H9 (cell line): ENCODE results near the gene PTPRF. TPM values are rescaled to one million over a fixed set of nuclear protein-coding genes. Genes with fewer than 3 reads are reported as not detected.
A peak's percentile ranks its signal among the peaks of the same experiment; 100 is the strongest.

Experiments
- DNase-seq: peaks from one replicate; pipeline ENCODE4 v3.0.0-alpha.2; 2017
- H2AFZ ChIP-seq: one replicate; pipeline ENCODE4 v1.6.1; 2013; ENCODE audit warnings: mild to moderate bottlenecking, low read length, control low read depth, moderate library complexity
- H2AK5ac ChIP-seq: 2 replicates; pipeline ENCODE4 v1.6.1; 2013; ENCODE audit warnings: low read length, control low read depth, mixed read lengths; ENCODE audit not compliant: insufficient read length
- H2BK120ac ChIP-seq: one replicate; pipeline ENCODE4 v1.6.1; 2013; ENCODE audit warnings: low read depth, mild to moderate bottlenecking, low read length, control low read depth, inconsistent platforms; ENCODE audit not compliant: poor library complexity, severe bottlenecking
- H2BK12ac ChIP-seq: 2 replicates; pipeline ENCODE4 v1.6.1; 2013; ENCODE audit warnings: low read length, control low read depth, mixed read lengths, low read depth; ENCODE audit not compliant: insufficient read length
- H2BK15ac ChIP-seq: 2 replicates; pipeline ENCODE4 v1.6.1; 2013; ENCODE audit warnings: low read depth, low read length, control low read depth
- H2BK20ac ChIP-seq: one replicate; pipeline ENCODE4 v1.6.1; 2013; ENCODE audit warnings: low read depth, mild to moderate bottlenecking, low read length, control low read depth, inconsistent platforms; ENCODE audit not compliant: poor library complexity, severe bottlenecking
- H2BK5ac ChIP-seq: 2 replicates; pipeline ENCODE4 v1.6.1; 2013; ENCODE audit warnings: low read length, control low read depth, mixed read lengths; ENCODE audit not compliant: insufficient read length
- H3K14ac ChIP-seq: 2 replicates; pipeline ENCODE4 v1.6.1; 2013; ENCODE audit warnings: low read length, control low read depth; ENCODE audit not compliant: insufficient read depth
- H3K18ac ChIP-seq: 2 replicates; pipeline ENCODE4 v1.6.1; 2013; ENCODE audit warnings: low read depth, mild to moderate bottlenecking, mixed read lengths, low read length, control low read depth; ENCODE audit not compliant: insufficient read length
- H3K23ac ChIP-seq: 2 replicates; pipeline ENCODE4 v1.6.1; 2013; ENCODE audit warnings: low read length, control low read depth, mixed read lengths, low read depth; ENCODE audit not compliant: insufficient read length
- H3K23me2 ChIP-seq: 2 replicates; pipeline ENCODE4 v1.6.1; 2013; ENCODE audit warnings: low read depth, mild to moderate bottlenecking, mixed read lengths, low read length, control low read depth; ENCODE audit not compliant: insufficient read length, poor library complexity, severe bottlenecking
- H3K27ac ChIP-seq: 2 replicates; pipeline ENCODE4 v1.5.1; 2013; ENCODE audit warnings: low read length, control low read depth, mixed read lengths, low read depth; ENCODE audit not compliant: insufficient read length
- H3K27me3 ChIP-seq: 2 replicates; pipeline ENCODE4 v1.6.1; 2013; ENCODE audit warnings: low read length, control low read depth, inconsistent platforms; ENCODE audit not compliant: insufficient read depth
- H3K4ac ChIP-seq: 2 replicates; pipeline ENCODE4 v1.6.1; 2013; ENCODE audit warnings: low read depth, mild to moderate bottlenecking, control low read depth, inconsistent platforms, low read length, moderate library complexity
- H3K4me1 ChIP-seq: 2 replicates; pipeline ENCODE4 v1.6.1; 2013; ENCODE audit warnings: low read length, control low read depth, inconsistent platforms; ENCODE audit not compliant: insufficient read depth
- H3K4me2 ChIP-seq: 2 replicates; pipeline ENCODE4 v1.6.1; 2013; ENCODE audit warnings: low read length, control low read depth, mixed read lengths; ENCODE audit not compliant: insufficient read length, insufficient read depth
- H3K56ac ChIP-seq: 2 replicates; pipeline ENCODE4 v1.6.1; 2013; ENCODE audit warnings: low read depth, mild to moderate bottlenecking, mixed read lengths, low read length, control low read depth; ENCODE audit not compliant: insufficient read length
- H3K79me1 ChIP-seq: 2 replicates; pipeline ENCODE4 v1.6.1; 2013; ENCODE audit warnings: low read depth, mild to moderate bottlenecking, moderate library complexity, low read length, control low read depth, inconsistent platforms; ENCODE audit not compliant: insufficient read depth, poor library complexity, severe bottlenecking
- H3K79me2 ChIP-seq: 2 replicates; pipeline ENCODE4 v1.6.1; 2013; ENCODE audit warnings: low read length, control low read depth, inconsistent platforms; ENCODE audit not compliant: insufficient read depth
- H3K9ac ChIP-seq: 2 replicates; pipeline ENCODE4 v1.6.1; 2013; ENCODE audit warnings: low read length, control low read depth, mixed read lengths; ENCODE audit not compliant: insufficient read length; ENCODE audit errors: extremely low read depth
- H3K9me3 ChIP-seq: one replicate; pipeline ENCODE4 v1.6.1; 2013; ENCODE audit warnings: low read depth, low read length, inconsistent platforms; ENCODE audit not compliant: control insufficient read depth
- H3T11ph ChIP-seq: one replicate; pipeline ENCODE4 v1.6.1; 2013; ENCODE audit warnings: mild to moderate bottlenecking, low read length, control low read depth, inconsistent platforms
- H4K20me1 ChIP-seq: one replicate; pipeline ENCODE4 v1.6.1; 2013; ENCODE audit not compliant: control insufficient read depth, insufficient read length, insufficient read depth
- H4K5ac ChIP-seq: 2 replicates; pipeline ENCODE4 v1.6.1; 2013; ENCODE audit warnings: low read depth, mild to moderate bottlenecking, mixed read lengths, low read length, control low read depth; ENCODE audit not compliant: insufficient read length
- H4K8ac ChIP-seq: replicated peaks from 2 replicates; pipeline ENCODE4 v1.6.1; 2013; ENCODE audit warnings: low read length, control low read depth, mixed read lengths, low read depth; ENCODE audit not compliant: insufficient read length
- H4K91ac ChIP-seq: 2 replicates; pipeline ENCODE4 v1.6.1; 2013; ENCODE audit warnings: low read depth, mild to moderate bottlenecking, moderate library complexity, mixed read lengths, low read length, control low read depth; ENCODE audit not compliant: insufficient read length
- H3K27ac Mint-ChIP-seq, 3 experiments: 2 replicates in 2 of 3; 3 replicates in 1 of 3; pipeline ENCODE4 v1.8.0; 2020 to 2021; ENCODE audit warnings: mixed read lengths in 3 of 3, mild to moderate bottlenecking in 1 of 3, moderate library complexity in 1 of 3
- H3K27me3 Mint-ChIP-seq: 2 replicates; pipeline ENCODE4 v1.8.0; 2021; ENCODE audit warnings: low read depth, mild to moderate bottlenecking, moderate library complexity, mixed read lengths
- H3K36me3 Mint-ChIP-seq, 3 experiments: 2 replicates in 2 of 3; 3 replicates in 1 of 3; pipeline ENCODE4 v1.8.0; 2020 to 2021; ENCODE audit warnings: low read depth in 3 of 3, mixed read lengths in 3 of 3; ENCODE audit not compliant: insufficient read depth in 1 of 3
- H3K4me1 Mint-ChIP-seq, 2 experiments: 2 replicates each; pipeline ENCODE4 v1.8.0; 2020; ENCODE audit warnings: mixed read lengths in 2 of 2
- H3K4me3 Mint-ChIP-seq, 2 experiments: 2 replicates in 1 of 2; 3 replicates in 1 of 2; pipeline ENCODE4 v1.8.0; 2020 to 2021; ENCODE audit warnings: mild to moderate bottlenecking in 2 of 2, mixed read lengths in 2 of 2, moderate library complexity in 1 of 2
- H3K9me3 Mint-ChIP-seq, 2 experiments: 2 replicates in 1 of 2; 3 replicates in 1 of 2; pipeline ENCODE4 v1.8.0; 2020; ENCODE audit warnings: mild to moderate bottlenecking in 2 of 2, mixed read lengths in 2 of 2, moderate library complexity in 1 of 2
- CTCF ChIP-seq: fragments of 200-600 bp; sonication (generic); conservative IDR thresholded peaks from 3 replicates; pipeline ENCODE4 v1.8.0; 2021; ENCODE audit warnings: antibody characterized with exemption, mild to moderate bottlenecking
- WGBS: extraction: QIAGEN DNeasy Blood & Tissue Kit; methylation state at CpG from one replicate; pipeline ENCODE4 v1.1.7; 2013; ENCODE audit warnings: missing lambda C conversion rate, low lambda C conversion rate, mixed read lengths; ENCODE audit not compliant: insufficient read length; ENCODE audit errors: extremely low coverage; 5-methylcytosine and 5-hydroxymethylcytosine counted together
- total RNA-seq: library from RNA; stranded (reverse); gene quantifications from 2 replicates; pipeline ENCODE4 v1.2.1, GENCODE V29; 2021

PTPRF gene
- total RNA-seq, 1 experiment from 2014 or later, result 193 TPM

GRCh38 chr1:43565600-43566360, 35.1 kb downstream of the PTPRF start:
- Histone ChIP-seq H4K5ac (no peak overlapping the region), H3K4ac (no peak overlapping the region), H3K4me1 (peaks cover 10% of the 10 kb centered on the region), H3K56ac (no peak overlapping the region), H3K79me2 (no peaks in the 10 kb centered on the region), H3K23me2 (peaks cover 7% of the 10 kb centered on the region), H4K91ac (no peak overlapping the region), H2BK20ac (no peak overlapping the region), H3K9ac (no peak overlapping the region), H3K14ac (no peak overlapping the region), H3K18ac (no peak overlapping the region), H3K23ac (no peak overlapping the region), H3K9me3 (no peaks in the 10 kb centered on the region), H3K27ac (no peak overlapping the region), H3K79me1 (no peaks in the 10 kb centered on the region), H3K27me3 (no peaks in the 10 kb centered on the region), H2AFZ (no peak overlapping the region), H3K4me2 (peak overlapping the region; percentile 54), H2AK5ac (no peak overlapping the region), H3T11ph (no peak overlapping the region), H2BK120ac (no peak overlapping the region), H2BK5ac (no peak overlapping the region), H4K8ac (no peak overlapping the region), H2BK12ac (no peak overlapping the region), H4K20me1 (no peaks in the 10 kb centered on the region), H2BK15ac (no peak overlapping the region)
- peak overlapping the region; percentile 35 to 67; a peak in 3 of 5 replicates for H3K4me3 Mint-ChIP-seq
- no peaks in the 10 kb centered on the region for H3K9me3 Mint-ChIP-seq
- no peaks in the 10 kb centered on the region; the same call in 1 of the 2 replicates for H3K27me3 Mint-ChIP-seq
- peak; percentile 81 for DNase-seq
- TF ChIP-seq CTCF, result no peak
- no CpG with 5 or more reads among the region's 62 CpGs for WGBS
- no peak overlapping the region; a peak in 1 of 7 replicates for H3K27ac Mint-ChIP-seq
- peaks cover 23 to 33% of the 10 kb centered on the region in 2 experiments for H3K4me1 Mint-ChIP-seq
- peaks cover under 1 to 28% (median 23%) of the 10 kb centered on the region in 3 experiments for H3K36me3 Mint-ChIP-seq
